ENCODE results near the gene FPR2. TPM values are rescaled to one million over a fixed set of nuclear protein-coding genes. Genes with fewer than 3 reads are reported as not detected.
A peak's percentile ranks its signal among the peaks of the same experiment; 100 is the strongest.

FPR2 gene
- total RNA-seq, 4 donors from 2014 or later = 0.66 to 4.5 (median 1.0) TPM

- WGBS, 2 donors = 61 to 64% methylated on average over 6 of the region's 6 CpGs
- H3K4me3 ChIP-seq = no peak overlapping the region
- peaks cover 0 to 13% (median 0%) of the 10 kb centered on the region in 4 donors for H3K4me1 ChIP-seq
- DNase-seq (ENCODE audit: low spot score in 2 of 2) = no peak
- no peaks in the 10 kb centered on the region for H3K27me3 ChIP-seq
- no peak for TF ChIP-seq EP300 (IDR thresholded peaks at IDR 0.05)
- TF ChIP-seq, protein P1, sequence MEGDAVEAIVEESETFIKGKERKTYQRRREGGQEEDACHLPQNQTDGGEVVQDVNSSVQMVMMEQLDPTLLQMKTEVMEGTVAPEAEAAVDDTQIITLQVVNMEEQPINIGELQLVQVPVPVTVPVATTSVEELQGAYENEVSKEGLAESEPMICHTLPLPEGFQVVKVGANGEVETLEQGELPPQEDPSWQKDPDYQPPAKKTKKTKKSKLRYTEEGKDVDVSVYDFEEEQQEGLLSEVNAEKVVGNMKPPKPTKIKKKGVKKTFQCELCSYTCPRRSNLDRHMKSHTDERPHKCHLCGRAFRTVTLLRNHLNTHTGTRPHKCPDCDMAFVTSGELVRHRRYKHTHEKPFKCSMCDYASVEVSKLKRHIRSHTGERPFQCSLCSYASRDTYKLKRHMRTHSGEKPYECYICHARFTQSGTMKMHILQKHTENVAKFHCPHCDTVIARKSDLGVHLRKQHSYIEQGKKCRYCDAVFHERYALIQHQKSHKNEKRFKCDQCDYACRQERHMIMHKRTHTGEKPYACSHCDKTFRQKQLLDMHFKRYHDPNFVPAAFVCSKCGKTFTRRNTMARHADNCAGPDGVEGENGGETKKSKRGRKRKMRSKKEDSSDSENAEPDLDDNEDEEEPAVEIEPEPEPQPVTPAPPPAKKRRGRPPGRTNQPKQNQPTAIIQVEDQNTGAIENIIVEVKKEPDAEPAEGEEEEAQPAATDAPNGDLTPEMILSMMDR (IDR thresholded peaks at IDR 0.05) = no peak
- TF ChIP-seq POLR2A (IDR thresholded peaks at IDR 0.05) = no peak
- H3K36me3 ChIP-seq = no peaks in the 10 kb centered on the region
- H3K27ac ChIP-seq = no peak overlapping the region
- H3K9me3 ChIP-seq = no peaks in the 10 kb centered on the region
Observed at GRCh38 chr19:51807111-51807701, 46.2 kb downstream of the FPR2 start.

GRCh38 chr19:51807925-51808324, 46.9 kb downstream of the FPR2 start:
- Histone ChIP-seq H3K36me3 (no peaks in the 10 kb centered on the region), H3K9me3 (no peaks in the 10 kb centered on the region), H3K27me3 (no peaks in the 10 kb centered on the region), H3K4me3 (no peak overlapping the region), H3K27ac (no peak overlapping the region), H3K4me1 (peaks cover 0 to 13% (median 0%) of the 10 kb centered on the region in 4 donors)
- 82 to 83% methylated on average over 2 of the region's 2 CpGs for WGBS, 2 donors
- TF ChIP-seq EP300 (IDR thresholded peaks at IDR 0.05) (no peak), POLR2A (IDR thresholded peaks at IDR 0.05) (no peak)
- TF ChIP-seq, protein P1 (IDR thresholded peaks at IDR 0.05) = no peak
- no peak for DNase-seq (ENCODE audit: low spot score in 2 of 2)

- DNase-seq (ENCODE audit: low spot score in 2 of 2) = no peak
- TF ChIP-seq, protein P1 (IDR thresholded peaks at IDR 0.05) = no peak
- no peak for TF ChIP-seq POLR2A (IDR thresholded peaks at IDR 0.05)
- TF ChIP-seq EP300 (IDR thresholded peaks at IDR 0.05) = no peak
- H3K4me1 ChIP-seq = peaks cover 0 to 13% (median 0%) of the 10 kb centered on the region in 4 donors
- no peaks in the 10 kb centered on the region for H3K36me3 ChIP-seq
- no peak overlapping the region for H3K4me3 ChIP-seq
- H3K9me3 ChIP-seq = peaks cover 0 to 1% (median 0%) of the 10 kb centered on the region in 4 donors
- no peaks in the 10 kb centered on the region for H3K27me3 ChIP-seq
- WGBS, 2 donors = 52 to 61% methylated on average over 8 of the region's 8 CpGs
- H3K27ac ChIP-seq = no peak overlapping the region
Observed at GRCh38 chr19:51808333-51808986, 47.5 kb downstream of the FPR2 start.

DNA sequence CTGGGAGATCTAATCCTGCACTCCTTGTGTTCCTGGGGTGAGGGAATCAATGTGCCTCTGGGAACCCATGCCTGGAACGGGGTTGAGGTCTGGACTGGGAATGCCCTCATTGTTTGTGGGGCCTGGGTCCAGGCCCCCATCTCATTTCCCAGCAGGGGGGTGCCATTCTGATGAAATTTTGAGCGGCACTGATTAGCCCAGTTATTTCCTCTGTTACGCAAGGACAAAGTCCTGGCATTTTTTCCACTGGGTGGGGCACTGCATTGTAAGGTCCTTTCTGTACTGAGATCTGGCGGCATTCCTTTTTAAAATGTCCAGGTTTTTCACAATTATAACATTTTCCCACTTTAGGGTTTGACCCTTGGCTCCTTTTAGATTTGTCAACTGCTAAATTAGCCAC, 48.8 kb downstream of the FPR2 start:
- H3K4me1 ChIP-seq = peaks cover 0 to 13% (median 0%) of the 10 kb centered on the region in 4 donors
- H3K4me3 ChIP-seq = no peak overlapping the region
- peak overlapping the region in 1 of 4 donors; percentile 8 for H3K27ac ChIP-seq
- H3K36me3 ChIP-seq = no peaks in the 10 kb centered on the region
- H3K27me3 ChIP-seq = no peaks in the 10 kb centered on the region
- peaks cover 0 to 3% (median 0%) of the 10 kb centered on the region in 4 donors for H3K9me3 ChIP-seq
- peak in 1 of 2 donors; percentile 48 for DNase-seq (ENCODE audit: low spot score in 2 of 2)
- 69 to 72% methylated on average over 4 of the region's 4 CpGs for WGBS, 2 donors
- TF ChIP-seq, protein P1 (IDR thresholded peaks at IDR 0.05) = no peak
- TF ChIP-seq EP300 (IDR thresholded peaks at IDR 0.05) (no peak), POLR2A (IDR thresholded peaks at IDR 0.05) (no peak)

DNA sequence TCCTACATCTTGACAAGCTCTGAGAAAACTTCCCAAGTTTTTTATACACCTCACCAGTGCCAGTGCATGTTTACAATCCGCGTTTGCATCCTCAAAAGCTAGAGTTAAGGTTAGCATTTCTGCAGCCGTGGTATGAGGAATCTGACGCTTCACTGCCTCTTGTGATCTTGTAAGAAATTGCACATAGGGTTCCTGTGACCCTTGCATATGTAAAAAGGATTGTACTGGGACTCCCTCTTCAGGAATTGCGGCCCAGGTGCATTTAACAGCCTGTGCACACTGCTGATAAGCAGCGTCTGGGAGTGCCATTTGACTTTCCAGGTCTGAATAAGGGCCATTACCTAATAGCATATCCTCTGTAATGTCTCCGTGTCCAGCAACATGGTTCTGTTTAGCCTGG, 49.2 kb downstream of the FPR2 start:
- peak overlapping the region in 1 of 4 donors; percentile 8 for H3K27ac ChIP-seq
- H3K4me3 ChIP-seq = no peak overlapping the region
- H3K27me3 ChIP-seq = no peaks in the 10 kb centered on the region
- TF ChIP-seq EP300 (IDR thresholded peaks at IDR 0.05) = no peak
- no peak for TF ChIP-seq POLR2A (IDR thresholded peaks at IDR 0.05)
- TF ChIP-seq, protein P1 (IDR thresholded peaks at IDR 0.05) = no peak
- 78 to 81% methylated on average over 7 of the region's 7 CpGs for WGBS, 2 donors
- no peaks in the 10 kb centered on the region for H3K36me3 ChIP-seq
- peaks cover 0 to 3% (median 0%) of the 10 kb centered on the region in 4 donors for H3K9me3 ChIP-seq
- H3K4me1 ChIP-seq = peaks cover 0 to 13% (median 0%) of the 10 kb centered on the region in 4 donors
- DNase-seq (ENCODE audit: low spot score in 2 of 2) = no peak
